Prostate gland (tissue), 2 donors: Measurements from ENCODE around the gene ZRANB2. TPM values are rescaled to one million over a fixed set of nuclear protein-coding genes. Genes with fewer than 3 reads are reported as not detected.
A peak's percentile ranks its signal among the peaks of the same experiment; 100 is the strongest.

Experiments used
- DNase-seq: peaks from one replicate; pipeline ENCODE4 v3.0.0-alpha.2; 2019; ENCODE audit warnings: low spot score
- H3K27ac ChIP-seq, 2 donors: fragments of 200-600 bp; sonication (generic); 2 replicates each; pipeline ENCODE4 v1.5.1; 2017 to 2019
- H3K27me3 ChIP-seq: fragments of 200-600 bp; sonication (generic); replicated peaks from 2 replicates; pipeline ENCODE4 v1.5.1; 2019; ENCODE audit not compliant: insufficient read depth
- H3K36me3 ChIP-seq, 2 donors: fragments of 200-600 bp; sonication (generic); 1 replicate in 1 of 2; 2 replicates in 1 of 2; pipeline versions ENCODE4 v1.5.1 to v1.8.1; 2017 to 2019
- H3K4me1 ChIP-seq: fragments of 200-600 bp; sonication (generic); replicated peaks from 2 replicates; pipeline ENCODE4 v1.5.1; 2019
- H3K4me3 ChIP-seq, 2 donors: fragments of 200-600 bp; sonication (generic); 2 replicates each; pipeline ENCODE4 v1.5.1; 2017 to 2019
- H3K9me3 ChIP-seq: fragments of 200-600 bp; sonication (generic); 2 replicates; pipeline ENCODE4 v1.5.1; 2017
- POLR2A ChIP-seq: fragments of 450-650 bp; IDR thresholded peaks from one replicate; pipeline ENCODE4 v1.6.1; 2016; ENCODE audit warnings: antibody characterized with exemption, mild to moderate bottlenecking
- POLR2AphosphoS5 ChIP-seq: sonication (generic); formaldehyde crosslinking; IDR thresholded peaks from one replicate; pipeline ENCODE4 v1.6.1; 2017; ENCODE audit warnings: antibody characterized with exemption
- whole genome bisulfite sequencing: methylation state at CpG from one replicate; pipeline ENCODE4 v1.1.5; 2018; 5-methylcytosine and 5-hydroxymethylcytosine counted together
- intact Hi-C: fragments of 100-400 bp; cut with DNase I; formaldehyde crosslinking; loops from one replicate; pipeline ENCODE4 v1.14.2; 2022
- total RNA-seq, 2 donors: library from RNA; depleted of rRNA; stranded (reverse); fragments of >200 nt; gene quantifications; one replicate each; pipeline ENCODE4 v1.1.0, GENCODE V29; 2016
- TF ChIP-seq, protein P1 (sequence below), 4 experiments: fragments of 200-600 bp in 2 of 4; fragments of 450-650 bp in 2 of 4; sonication (generic) in 2 of 4; IDR thresholded peaks; 1 replicate in 3 of 4; 2 replicates in 1 of 4; pipeline ENCODE4 v1.5.1; 2016 to 2019; ENCODE audit warnings: antibody characterized with exemption in 4 of 4, mild to moderate bottlenecking in 2 of 4, moderate library complexity in 2 of 4

Gene ZRANB2
- total RNA-seq, 2 donors from 2014 or later, result 39.9 to 72.8 TPM

DNA sequence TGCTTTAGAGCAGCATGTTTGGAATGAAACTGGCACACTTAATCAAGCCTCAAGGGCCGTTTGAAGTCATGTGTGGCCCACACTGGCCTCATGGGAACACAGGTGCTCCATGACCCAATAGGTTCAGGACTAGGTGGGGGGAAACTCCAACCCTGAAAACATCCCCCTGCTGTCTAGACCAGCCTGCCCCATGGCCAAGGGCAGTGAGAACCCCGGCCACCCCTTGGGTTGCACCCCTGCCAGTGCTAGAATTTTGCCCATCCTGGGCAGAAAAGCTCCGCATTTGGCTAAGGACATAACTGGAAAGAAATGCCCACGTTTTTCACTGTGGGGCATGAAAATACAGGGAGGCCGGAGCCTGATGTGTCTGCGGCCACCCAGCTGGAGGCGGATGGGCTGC, 27.1 kb downstream of the ZRANB2 start:
- H3K27me3 ChIP-seq, result no peaks in the 10 kb centered on the region
- H3K27ac ChIP-seq, result no peak overlapping the region
- no peaks in the 10 kb centered on the region for H3K36me3 ChIP-seq
- H3K9me3 ChIP-seq, result no peaks in the 10 kb centered on the region
- DNase-seq, result no peak
- H3K4me3 ChIP-seq, result no peak overlapping the region
- TF ChIP-seq POLR2AphosphoS5, result no peak
- TF ChIP-seq POLR2A, result no peak
- TF ChIP-seq, protein P1, sequence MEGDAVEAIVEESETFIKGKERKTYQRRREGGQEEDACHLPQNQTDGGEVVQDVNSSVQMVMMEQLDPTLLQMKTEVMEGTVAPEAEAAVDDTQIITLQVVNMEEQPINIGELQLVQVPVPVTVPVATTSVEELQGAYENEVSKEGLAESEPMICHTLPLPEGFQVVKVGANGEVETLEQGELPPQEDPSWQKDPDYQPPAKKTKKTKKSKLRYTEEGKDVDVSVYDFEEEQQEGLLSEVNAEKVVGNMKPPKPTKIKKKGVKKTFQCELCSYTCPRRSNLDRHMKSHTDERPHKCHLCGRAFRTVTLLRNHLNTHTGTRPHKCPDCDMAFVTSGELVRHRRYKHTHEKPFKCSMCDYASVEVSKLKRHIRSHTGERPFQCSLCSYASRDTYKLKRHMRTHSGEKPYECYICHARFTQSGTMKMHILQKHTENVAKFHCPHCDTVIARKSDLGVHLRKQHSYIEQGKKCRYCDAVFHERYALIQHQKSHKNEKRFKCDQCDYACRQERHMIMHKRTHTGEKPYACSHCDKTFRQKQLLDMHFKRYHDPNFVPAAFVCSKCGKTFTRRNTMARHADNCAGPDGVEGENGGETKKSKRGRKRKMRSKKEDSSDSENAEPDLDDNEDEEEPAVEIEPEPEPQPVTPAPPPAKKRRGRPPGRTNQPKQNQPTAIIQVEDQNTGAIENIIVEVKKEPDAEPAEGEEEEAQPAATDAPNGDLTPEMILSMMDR (IDR thresholded peaks at IDR 0.05), result no peak
- H3K4me1 ChIP-seq, result no peaks in the 10 kb centered on the region
- WGBS, result 70% methylated on average over 6 of the region's 7 CpGs
- intact Hi-C loops, result no loop called here

DNA sequence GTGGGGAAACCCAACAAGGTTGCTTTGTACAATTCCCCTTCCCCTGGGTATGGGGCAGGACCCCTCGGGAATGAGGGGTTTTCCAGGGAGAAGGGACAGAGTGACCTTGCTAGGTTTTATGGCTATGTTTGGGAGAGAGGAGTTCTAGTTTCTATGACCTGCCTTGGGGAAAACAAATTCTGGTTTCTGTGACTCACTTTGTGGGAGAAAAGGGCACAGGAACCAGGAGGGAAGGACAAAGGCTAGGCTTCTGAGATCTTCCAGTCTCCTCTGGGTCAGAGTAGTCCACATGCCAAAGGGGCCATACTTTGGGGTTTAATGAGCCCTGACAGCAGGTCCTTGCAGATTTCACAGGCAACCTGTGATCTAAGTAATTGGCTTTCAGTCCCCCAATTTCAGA, 27.7 kb downstream of the ZRANB2 start:
- Histone ChIP-seq H3K4me3 (no peak overlapping the region), H3K27ac (no peak overlapping the region), H3K4me1 (no peaks in the 10 kb centered on the region), H3K9me3 (no peaks in the 10 kb centered on the region), H3K36me3 (no peaks in the 10 kb centered on the region), H3K27me3 (no peaks in the 10 kb centered on the region)
- intact Hi-C loops, result no loop called here
- DNase-seq, result no peak
- 52% methylated on average over 1 of the region's 1 CpG for WGBS
- TF ChIP-seq POLR2A, result no peak
- TF ChIP-seq POLR2AphosphoS5, result no peak
- TF ChIP-seq, protein P1 (IDR thresholded peaks at IDR 0.05), result no peak

GRCh38 chr1:71049951-71050598, 30.8 kb downstream of the ZRANB2 start:
- H3K4me1 ChIP-seq, result no peaks in the 10 kb centered on the region
- no peaks in the 10 kb centered on the region for H3K36me3 ChIP-seq
- DNase-seq, result peak; percentile 32
- H3K4me3 ChIP-seq, result no peak overlapping the region
- no peaks in the 10 kb centered on the region for H3K9me3 ChIP-seq
- no peak for TF ChIP-seq POLR2A
- TF ChIP-seq, protein P1 (IDR thresholded peaks at IDR 0.05), result peak; percentile 19 to 74 (median 60)
- intact Hi-C loops, result loop anchor here (2.0 to 5.0 kb wide), 2 partner anchors 365 to 523 kb away; no protein-coding TSS in a partner anchor
- no peaks in the 10 kb centered on the region for H3K27me3 ChIP-seq
- WGBS, result 0% methylated on average over 1 of the region's 1 CpG
- H3K27ac ChIP-seq, result no peak overlapping the region

- DNase-seq, result peak; percentile 40
- Histone ChIP-seq H3K36me3 (no peaks in the 10 kb centered on the region), H3K27ac (no peak within 1 kb of the TSS), H3K4me1 (no peaks in the 10 kb centered on the region), H3K4me3 (peak within 1 kb of the TSS; percentile 33 to 39), H3K27me3 (no peaks in the 10 kb centered on the region), H3K9me3 (no peaks in the 10 kb centered on the region)
- intact Hi-C loops, result loop anchor here (2.0 to 5.0 kb wide), 2 partner anchors 363 to 521 kb away; no protein-coding TSS in a partner anchor
- TF ChIP-seq POLR2AphosphoS5, result no peak
- TF ChIP-seq, protein P1 (IDR thresholded peaks at IDR 0.05), result no peak
- no peak for TF ChIP-seq POLR2A
- 8% methylated on average over 28 of the region's 56 CpGs for WGBS
These were observed 32.9 kb downstream of the ZRANB2 start, which contains the start of gene PTGER3 for GRCh38 chr1:71047635-71048607. TSS of gene PTGER3 (minus strand) at chr1:71047816. CDS start at chr1:71047577, 239 bp downstream.
